ENCODE results near the gene TCERG1L. TPM values are rescaled to one million over a fixed set of nuclear protein-coding genes. Genes with fewer than 3 reads are reported as not detected.

TCERG1L gene
- total and polyA plus RNA-seq, 4 donors = 0.02 to 0.09 (median 0.08) TPM; not detected in 1

DNA sequence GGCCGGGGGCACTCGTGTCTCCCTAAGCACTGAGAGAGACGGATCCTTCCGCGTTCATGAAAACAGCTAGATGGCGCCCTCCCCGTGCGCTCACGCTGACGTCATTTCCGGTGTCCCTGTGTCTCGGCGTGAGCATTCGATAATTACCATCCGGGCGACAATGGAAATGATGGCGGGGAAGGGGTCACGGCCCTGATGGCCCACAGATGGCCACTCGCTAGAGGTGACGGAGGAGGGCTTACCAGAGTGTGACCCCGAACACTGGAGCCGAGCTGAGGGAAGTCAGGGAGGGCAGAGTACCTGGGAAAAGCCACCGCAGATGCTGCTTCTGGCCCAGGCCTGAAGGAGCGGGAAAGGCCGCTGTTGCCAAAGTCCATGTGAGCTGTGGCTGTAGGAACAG, 222.9 kb downstream of the TCERG1L start:
- TF ChIP-seq, protein P1, sequence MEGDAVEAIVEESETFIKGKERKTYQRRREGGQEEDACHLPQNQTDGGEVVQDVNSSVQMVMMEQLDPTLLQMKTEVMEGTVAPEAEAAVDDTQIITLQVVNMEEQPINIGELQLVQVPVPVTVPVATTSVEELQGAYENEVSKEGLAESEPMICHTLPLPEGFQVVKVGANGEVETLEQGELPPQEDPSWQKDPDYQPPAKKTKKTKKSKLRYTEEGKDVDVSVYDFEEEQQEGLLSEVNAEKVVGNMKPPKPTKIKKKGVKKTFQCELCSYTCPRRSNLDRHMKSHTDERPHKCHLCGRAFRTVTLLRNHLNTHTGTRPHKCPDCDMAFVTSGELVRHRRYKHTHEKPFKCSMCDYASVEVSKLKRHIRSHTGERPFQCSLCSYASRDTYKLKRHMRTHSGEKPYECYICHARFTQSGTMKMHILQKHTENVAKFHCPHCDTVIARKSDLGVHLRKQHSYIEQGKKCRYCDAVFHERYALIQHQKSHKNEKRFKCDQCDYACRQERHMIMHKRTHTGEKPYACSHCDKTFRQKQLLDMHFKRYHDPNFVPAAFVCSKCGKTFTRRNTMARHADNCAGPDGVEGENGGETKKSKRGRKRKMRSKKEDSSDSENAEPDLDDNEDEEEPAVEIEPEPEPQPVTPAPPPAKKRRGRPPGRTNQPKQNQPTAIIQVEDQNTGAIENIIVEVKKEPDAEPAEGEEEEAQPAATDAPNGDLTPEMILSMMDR (IDR thresholded peaks at IDR 0.05; ENCODE audit: control extremely low read depth, extremely low read depth) = no peak
- Histone ChIP-seq H3K27me3 (ENCODE audit: control insufficient read depth in 3 of 3, insufficient read depth in 3 of 3, low read length in 2 of 3) (no peaks in the 10 kb centered on the region), H3K36me3 (ENCODE audit: control insufficient read depth in 4 of 4, insufficient read depth in 4 of 4, low read length in 4 of 4) (no peaks in the 10 kb centered on the region), H3K27ac (ENCODE audit: low read depth in 1 of 2, low read length in 1 of 2) (no peak overlapping the region), H3K4me1 (ENCODE audit: control insufficient read depth in 5 of 5, insufficient read depth in 5 of 5, low read length in 5 of 5) (peaks cover 0 to 7% (median 0%) of the 10 kb centered on the region in 5 donors), H3K4me3 (no peak overlapping the region), H3K9me3 (ENCODE audit: control insufficient read depth in 4 of 4, insufficient read depth in 3 of 4, low read length in 3 of 4) (peaks cover 0 to 3% (median 0%) of the 10 kb centered on the region in 4 donors), H3K9ac (ENCODE audit: insufficient read depth in 1 of 2, low read length in 2 of 2) (no peak overlapping the region)
- ATAC-seq (ENCODE audit: insufficient read depth, low FRiP score) (no peak), DNase-seq (no peak)
- 86 to 89% methylated on average over 25 of the region's 25 CpGs for WGBS, 2 donors

DNA sequence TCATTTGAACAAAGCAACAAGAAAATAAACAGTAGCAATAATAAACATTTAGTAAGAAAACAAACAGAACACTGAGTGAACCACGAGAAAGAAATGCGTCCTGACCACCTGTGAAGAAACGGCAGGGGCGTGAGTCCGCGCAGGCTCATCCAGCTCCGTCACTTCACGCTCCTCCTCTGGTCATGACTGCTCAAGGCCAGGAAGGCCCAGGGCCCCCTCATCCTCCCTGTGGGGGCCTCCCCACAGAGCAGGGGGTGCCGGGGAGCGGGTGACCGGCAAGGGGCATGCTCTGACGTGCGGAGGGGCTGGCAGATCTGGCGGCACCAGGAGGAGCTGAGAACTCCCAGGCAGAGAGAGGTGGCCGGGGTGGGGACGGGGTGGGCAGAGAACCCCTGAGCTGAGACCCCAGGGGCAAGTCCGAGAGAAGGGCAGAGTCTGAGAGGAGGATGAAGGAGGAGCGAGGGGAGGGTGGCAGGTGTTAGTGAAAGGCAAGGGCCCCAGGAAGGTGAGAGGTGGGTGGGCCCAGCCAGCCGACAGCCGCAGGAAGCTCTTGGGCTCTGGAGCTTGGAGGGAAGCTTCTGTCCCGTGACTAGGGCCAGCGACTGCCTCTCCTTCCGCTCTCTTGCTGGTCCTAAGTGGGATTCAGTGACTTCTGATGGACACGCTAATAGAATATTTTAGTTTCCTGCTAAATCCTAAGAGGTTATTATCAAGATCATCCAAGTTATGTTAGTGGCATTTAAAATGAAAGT, 223.9 kb downstream of the TCERG1L start:
- peaks cover 0 to 3% (median 0%) of the 10 kb centered on the region in 4 donors for H3K9me3 ChIP-seq (ENCODE audit: control insufficient read depth in 4 of 4, insufficient read depth in 3 of 4, low read length in 3 of 4)
- DNase-seq = no peak
- peaks cover 0 to 11% (median 0%) of the 10 kb centered on the region in 5 donors for H3K4me1 ChIP-seq (ENCODE audit: control insufficient read depth in 5 of 5, insufficient read depth in 5 of 5, low read length in 5 of 5)
- ATAC-seq (ENCODE audit: insufficient read depth, low FRiP score) = no peak
- 80 to 81% methylated on average over 24 of the region's 24 CpGs for WGBS, 2 donors
- no peaks in the 10 kb centered on the region for H3K27me3 ChIP-seq (ENCODE audit: control insufficient read depth in 3 of 3, insufficient read depth in 3 of 3, low read length in 2 of 3)
- H3K9ac ChIP-seq (ENCODE audit: insufficient read depth in 1 of 2, low read length in 2 of 2) = no peak overlapping the region
- H3K4me3 ChIP-seq = no peak overlapping the region
- H3K36me3 ChIP-seq (ENCODE audit: control insufficient read depth in 4 of 4, insufficient read depth in 4 of 4, low read length in 4 of 4) = no peaks in the 10 kb centered on the region
- TF ChIP-seq, protein P1 (IDR thresholded peaks at IDR 0.05; ENCODE audit: control extremely low read depth, extremely low read depth) = no peak
- no peak overlapping the region for H3K27ac ChIP-seq (ENCODE audit: low read depth in 1 of 2, low read length in 1 of 2)

DNA sequence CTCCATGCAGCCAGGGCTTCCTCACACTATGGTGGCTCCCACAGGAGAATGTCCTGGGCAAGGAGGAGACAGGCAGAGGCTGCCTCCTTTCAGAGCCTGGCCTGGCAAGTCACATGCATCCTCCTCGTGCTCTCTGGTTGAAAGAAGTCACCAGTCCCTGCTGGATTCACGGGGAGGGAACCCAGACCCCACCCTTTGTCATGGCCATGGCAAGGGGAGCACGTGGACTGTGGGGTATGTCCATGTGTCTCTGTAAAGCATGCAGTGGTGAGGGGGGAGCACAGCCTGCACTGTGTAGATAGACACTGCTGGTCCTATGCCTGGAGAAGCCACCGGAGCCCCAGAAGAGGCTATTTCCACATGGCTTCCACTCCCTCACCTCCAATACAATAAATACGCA, 225.0 kb downstream of the TCERG1L start:
- ATAC-seq (ENCODE audit: insufficient read depth, low FRiP score) (no peak), DNase-seq (no peak)
- no peak overlapping the region for H3K9ac ChIP-seq (ENCODE audit: insufficient read depth in 1 of 2, low read length in 2 of 2)
- peaks cover 0 to 4% (median 0%) of the 10 kb centered on the region in 4 donors for H3K9me3 ChIP-seq (ENCODE audit: control insufficient read depth in 4 of 4, insufficient read depth in 3 of 4, low read length in 3 of 4)
- TF ChIP-seq, protein P1 (IDR thresholded peaks at IDR 0.05; ENCODE audit: control extremely low read depth, extremely low read depth) = no peak
- no peak overlapping the region for H3K27ac ChIP-seq (ENCODE audit: low read depth in 1 of 2, low read length in 1 of 2)
- H3K4me1 ChIP-seq (ENCODE audit: control insufficient read depth in 5 of 5, insufficient read depth in 5 of 5, low read length in 5 of 5) = peaks cover 0 to 14% (median 3%) of the 10 kb centered on the region in 5 donors
- no peaks in the 10 kb centered on the region for H3K36me3 ChIP-seq (ENCODE audit: control insufficient read depth in 4 of 4, insufficient read depth in 4 of 4, low read length in 4 of 4)
- H3K27me3 ChIP-seq (ENCODE audit: control insufficient read depth in 3 of 3, insufficient read depth in 3 of 3, low read length in 2 of 3) = no peaks in the 10 kb centered on the region
- 89 to 92% methylated on average over 5 of the region's 5 CpGs for WGBS, 2 donors
- H3K4me3 ChIP-seq = no peak overlapping the region

Measured in lung (tissue), 12 donors.